ENCODE measurements around the gene DNAH10. TPM values are rescaled to one million over a fixed set of nuclear protein-coding genes. Genes with fewer than 3 reads are reported as not detected.
"Not testable (repeated sequence)": the region's sequence is repeated elsewhere in the genome, so short reads cannot be mapped to it uniquely, and the experiment has no call there.

Gene DNAH10
- total RNA-seq, 1 donor from 2014 or later: 0.08 TPM

DNA sequence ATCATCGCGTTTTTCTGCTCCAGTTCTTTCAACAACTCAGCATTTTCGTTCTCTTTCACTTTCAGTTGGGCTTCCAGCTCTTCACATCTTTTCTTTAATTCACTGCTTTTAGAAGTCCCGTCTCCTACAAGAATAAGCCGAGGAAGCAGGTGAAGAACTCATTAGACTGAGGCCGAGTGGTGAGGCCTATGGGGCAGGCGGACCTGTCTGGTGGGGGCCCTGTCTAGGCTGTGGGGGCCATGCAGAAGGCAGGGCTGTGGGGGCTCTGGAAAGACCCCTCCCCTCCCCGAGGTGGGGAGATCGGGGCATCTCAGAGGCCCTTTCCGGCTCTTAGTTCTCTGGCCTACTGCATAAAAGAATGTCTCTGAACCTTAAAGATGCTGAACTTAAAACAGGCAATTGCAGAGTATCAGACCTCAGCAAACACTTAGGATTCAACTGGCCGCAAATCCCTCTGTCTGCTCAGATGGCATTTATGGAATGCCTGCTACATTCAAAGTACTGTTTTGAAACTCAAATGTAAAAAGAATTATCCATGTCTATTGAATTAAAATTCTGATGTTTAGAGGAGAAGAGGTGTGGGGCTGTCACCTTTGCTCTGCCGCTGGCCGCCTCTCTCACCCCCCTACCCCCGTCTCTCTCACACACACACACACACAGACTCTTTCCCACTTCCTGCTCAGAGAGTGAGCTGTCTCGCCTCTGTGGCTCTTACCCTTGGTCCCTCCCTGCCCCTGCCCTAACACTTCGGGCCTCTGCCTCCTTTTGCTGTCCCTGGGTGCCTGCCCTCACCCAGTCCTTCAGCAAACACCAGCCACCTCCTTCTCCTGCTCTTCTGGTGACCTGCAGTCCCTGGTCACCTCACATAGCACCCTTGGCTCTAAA is 175.8 kb downstream of the DNAH10 start:
- intact Hi-C loops (cut with DNase I): no loop called here
- ATAC-seq (ENCODE audit: poor library complexity) (no peak), DNase-seq (no peak)

DNA sequence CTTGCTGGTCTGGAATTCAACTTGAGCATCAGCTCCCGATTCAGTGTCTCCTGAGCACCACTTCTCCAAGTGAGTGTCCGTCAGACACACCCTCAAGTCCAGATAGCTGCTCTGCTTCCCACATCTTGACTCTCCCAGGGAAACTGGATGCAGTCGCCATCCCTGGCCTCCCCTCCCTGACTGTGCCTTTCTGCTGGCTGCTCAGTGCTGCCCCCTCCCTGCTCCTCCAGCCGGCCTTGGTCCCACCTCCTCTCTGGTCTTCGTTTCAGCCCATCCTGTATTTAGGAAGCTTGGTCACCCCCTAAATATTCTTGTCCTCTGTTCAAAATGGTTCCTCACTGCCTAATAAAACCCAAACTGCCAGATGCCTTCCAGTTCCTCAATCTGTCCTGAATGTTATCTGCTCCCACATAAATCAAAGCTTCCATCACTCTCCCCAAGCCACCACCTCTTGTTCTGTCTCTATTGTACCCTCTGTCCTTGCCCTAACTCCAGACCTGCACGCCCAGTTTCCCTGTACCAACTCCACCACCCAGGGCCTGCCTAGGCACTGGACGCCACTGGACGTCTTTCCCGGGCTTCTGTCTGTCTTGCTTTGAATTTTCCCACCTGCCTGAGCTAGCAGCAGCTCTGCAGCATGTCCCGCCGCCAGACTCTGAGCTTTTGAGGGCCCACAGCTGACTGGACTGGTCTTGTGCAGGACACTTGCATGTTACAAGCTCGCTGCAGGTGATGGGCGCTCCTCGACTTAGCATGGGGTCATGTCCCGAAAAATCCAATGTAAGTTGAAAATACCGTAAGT is 176.8 kb downstream of the DNAH10 start:
- DNase-seq: no peak
- intact Hi-C loops (cut with DNase I): no loop called here
- no peak for ATAC-seq (ENCODE audit: poor library complexity)

DNA sequence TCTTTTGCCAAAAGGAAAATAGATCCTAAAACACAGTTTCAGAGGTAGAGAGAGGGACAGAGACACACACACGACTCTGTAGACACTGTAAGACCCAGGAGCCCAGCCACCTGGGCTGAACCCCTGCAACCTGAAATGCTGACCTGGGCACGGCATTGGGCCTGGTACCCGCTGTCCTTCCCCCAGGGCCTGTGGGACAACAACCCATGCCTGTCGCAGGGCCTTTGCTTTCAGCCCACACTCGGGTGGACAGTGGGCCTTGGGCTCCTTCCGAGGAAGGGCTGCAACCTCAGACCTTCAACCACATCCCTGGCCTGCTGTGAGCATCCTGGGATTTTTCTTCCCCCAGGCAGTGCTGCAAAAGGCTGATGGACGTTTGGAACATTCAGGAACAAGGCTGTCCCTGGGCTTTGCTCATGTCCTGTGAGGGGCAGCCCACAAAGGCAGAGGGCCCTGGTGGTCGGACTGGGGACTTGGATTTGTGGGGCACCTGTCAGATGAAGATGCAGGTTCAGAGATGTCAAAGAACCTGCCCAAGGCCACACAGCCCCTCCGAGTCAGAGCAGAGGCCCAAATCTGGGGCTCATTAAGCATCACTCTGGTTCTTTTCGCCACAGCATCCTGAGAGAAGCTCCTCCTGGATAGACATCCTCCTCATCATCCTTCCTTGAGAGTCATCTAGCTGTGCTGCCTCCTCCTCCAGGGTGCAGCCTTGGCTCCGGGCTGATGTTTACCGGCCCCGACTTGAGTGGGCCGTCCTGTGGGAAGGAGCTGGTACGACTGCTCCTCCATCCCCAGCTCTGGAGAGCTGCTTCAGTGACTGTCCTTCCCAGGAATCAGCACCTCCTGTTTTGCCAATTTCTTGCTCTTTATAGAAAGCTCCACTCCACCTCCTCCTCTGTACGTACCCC is 177.9 kb downstream of the DNAH10 start:
- intact Hi-C loops (cut with DNase I): no loop called here
- no peak for DNase-seq
- ATAC-seq (ENCODE audit: poor library complexity): no peak

DNA sequence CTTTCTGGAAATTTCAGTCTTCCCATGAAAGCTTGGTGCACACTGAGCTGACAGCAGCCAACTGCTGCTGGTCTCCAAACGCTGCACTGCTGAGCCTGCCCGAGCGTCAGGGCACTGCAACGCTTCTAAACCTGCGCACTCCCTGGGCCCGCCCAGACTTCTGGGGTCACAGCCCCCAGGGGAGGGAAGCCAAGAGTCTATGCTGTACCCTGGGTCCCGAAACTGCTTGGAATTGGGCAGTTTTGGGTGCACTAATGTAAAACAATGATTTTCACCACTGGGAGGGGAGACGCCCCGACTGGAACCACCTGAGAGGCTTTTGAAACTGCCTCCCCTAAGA is 178.5 kb downstream of the DNAH10 start:
- DNase-seq: no peak
- intact Hi-C loops (cut with DNase I): no loop called here
- ATAC-seq (ENCODE audit: poor library complexity): no peak

DNA sequence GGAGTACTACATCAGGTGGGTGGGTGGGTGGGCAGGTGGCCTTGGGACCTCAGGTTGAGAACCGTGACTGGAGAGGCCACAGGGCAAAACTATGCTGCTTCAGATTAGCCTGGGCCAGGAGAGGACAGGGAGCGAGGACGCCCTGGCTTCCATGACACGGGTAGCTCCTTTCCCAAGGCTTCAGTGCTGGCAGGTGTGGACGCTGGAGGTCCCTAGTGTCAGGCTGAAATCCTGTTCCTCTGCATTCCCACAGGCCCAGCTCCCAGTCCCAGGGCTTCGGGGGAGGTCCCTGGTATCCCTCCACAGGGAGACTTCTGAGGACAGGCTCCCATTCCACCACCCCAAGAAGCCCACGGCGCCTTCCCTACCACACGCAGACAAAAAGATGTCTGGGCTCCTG is 178.9 kb downstream of the DNAH10 start:
- intact Hi-C loops (cut with DNase I): no loop called here
- ATAC-seq (ENCODE audit: poor library complexity): no peak
- DNase-seq: no peak

DNA sequence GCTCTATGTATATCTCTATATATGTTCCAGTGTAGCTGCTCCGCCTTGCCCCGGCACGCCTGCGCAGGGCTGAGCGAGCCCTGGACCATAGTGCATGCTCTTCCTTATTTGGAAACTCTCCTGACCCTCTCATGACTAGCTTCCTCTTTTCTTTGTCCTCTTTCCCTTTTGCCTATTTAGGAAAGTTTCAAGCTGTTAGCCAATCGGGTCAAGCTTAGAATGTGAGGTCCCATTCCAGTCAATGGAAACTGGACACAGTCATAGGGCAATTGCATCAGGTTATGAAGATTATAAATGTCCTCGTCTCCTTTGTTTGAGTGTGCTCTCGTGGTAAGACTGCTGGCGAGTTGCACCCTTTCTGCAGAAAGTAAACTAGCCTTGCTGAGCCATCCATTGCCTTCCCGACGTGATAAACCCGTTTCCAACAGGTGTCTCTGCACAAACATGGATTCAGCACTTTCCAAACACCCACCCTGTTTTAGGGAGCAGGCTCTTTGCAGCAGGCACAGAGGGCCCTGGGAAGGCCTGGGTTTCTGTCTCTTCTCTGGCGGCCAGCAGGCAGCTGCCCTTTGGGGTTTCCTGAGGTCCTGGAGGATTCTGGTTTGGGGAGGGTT is 179.6 kb downstream of the DNAH10 start:
- no peak for DNase-seq
- no peak for ATAC-seq (ENCODE audit: poor library complexity)
- intact Hi-C loops (cut with DNase I): no loop called here

DNA sequence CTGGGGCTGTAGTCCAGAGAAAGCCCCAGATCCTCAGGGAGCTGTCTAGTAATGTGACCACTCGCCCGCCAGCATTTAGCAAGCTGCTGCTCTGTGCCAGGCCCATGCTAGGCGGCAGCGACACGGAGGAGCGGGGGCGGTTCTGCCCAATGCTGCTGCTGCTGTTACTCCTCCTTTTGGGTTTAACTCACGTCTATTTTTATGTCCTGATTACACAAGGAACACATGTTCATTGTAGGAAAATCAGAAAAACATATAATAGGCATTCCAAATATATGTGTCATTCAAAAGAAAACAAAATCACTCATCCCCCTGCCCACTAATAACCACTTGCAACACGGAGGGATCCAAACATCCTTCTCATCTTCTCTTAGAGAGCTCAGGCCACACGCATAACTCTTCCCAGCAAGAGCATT is 180.1 kb downstream of the DNAH10 start:
- no peak for DNase-seq
- no peak for ATAC-seq (ENCODE audit: poor library complexity)
- intact Hi-C loops (cut with DNase I): no loop called here

DNA sequence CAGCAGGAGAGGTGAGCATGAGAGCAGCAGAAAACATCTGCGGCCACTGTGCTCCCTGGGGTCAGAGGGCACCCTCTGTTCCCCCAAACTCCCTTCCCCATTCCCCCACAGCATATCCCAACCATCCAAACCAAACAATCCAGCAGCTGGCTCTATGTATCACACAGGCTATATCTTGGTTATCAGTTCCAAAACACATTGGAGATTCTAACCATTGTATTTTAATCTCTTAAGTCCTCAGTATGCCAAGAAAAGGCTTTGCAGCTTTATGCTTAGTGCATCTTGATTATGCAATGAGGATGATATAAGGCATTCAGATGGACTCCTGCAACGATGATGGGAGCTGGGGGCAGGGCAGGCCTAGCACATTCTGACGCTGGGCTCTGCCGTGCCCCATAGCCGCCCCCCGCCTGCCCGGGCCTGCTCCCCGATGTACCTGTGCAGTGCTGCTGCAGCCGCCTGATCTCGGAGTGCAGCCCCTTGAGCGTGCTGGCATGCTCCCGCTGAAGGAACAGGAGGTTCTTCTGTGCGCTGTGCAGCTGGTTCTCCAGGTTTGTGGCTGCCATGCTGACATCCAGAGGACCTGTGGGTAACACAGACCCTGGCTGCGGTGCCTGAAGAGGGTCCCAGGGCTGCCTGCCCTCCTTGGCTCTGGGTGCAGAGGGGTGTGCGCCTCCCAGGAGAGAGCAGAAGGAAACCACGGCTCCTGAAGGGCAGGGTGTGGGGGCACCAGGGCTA is 181.0 kb downstream of the DNAH10 start:
- no peak for DNase-seq
- ATAC-seq (ENCODE audit: poor library complexity): no peak
- intact Hi-C loops (cut with DNase I): no loop called here

DNA sequence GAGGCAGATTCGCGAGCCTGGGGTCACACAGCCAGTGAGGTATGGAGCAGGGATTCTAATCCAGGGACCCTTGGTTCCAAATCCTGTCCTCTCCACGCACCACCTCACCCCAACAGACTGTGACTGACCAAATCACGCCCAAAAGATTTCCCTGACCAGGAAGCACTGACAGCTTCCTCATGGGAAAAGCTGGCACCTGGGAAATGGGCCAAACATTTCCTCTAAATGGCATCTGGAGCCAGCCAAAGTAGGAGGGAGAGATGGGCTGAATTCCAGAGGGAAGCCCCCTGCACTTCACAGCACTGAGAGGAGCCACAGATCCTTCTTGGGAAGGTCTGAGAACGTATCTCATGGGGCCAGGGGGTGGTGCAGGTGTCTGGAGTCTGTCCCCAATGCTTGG is 181.7 kb downstream of the DNAH10 start:
- DNase-seq (no peak), ATAC-seq (ENCODE audit: poor library complexity) (no peak)
- intact Hi-C loops (cut with DNase I): no loop called here

DNA sequence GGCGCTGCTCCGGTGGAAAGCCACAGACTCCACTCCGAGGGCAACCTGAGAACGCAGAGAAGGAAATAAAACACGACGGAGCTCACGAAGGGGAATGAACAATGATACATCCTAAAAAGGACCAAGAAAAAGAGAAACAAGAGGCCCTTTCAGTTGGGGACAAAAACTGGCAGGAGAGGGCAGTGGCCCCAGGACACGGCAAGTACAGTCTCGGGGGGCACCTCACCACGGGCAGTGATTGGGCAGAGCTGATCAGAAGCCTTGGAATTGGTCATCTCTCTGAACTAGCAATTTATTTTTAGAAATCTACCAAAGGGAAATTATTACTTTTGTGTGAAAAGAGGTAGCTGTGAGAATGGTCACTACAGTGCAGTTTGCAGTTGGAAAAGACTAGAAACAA is 182.6 kb downstream of the DNAH10 start:
- ATAC-seq (ENCODE audit: poor library complexity): no peak
- intact Hi-C loops (cut with DNase I): no loop called here
- no peak for DNase-seq

DNA sequence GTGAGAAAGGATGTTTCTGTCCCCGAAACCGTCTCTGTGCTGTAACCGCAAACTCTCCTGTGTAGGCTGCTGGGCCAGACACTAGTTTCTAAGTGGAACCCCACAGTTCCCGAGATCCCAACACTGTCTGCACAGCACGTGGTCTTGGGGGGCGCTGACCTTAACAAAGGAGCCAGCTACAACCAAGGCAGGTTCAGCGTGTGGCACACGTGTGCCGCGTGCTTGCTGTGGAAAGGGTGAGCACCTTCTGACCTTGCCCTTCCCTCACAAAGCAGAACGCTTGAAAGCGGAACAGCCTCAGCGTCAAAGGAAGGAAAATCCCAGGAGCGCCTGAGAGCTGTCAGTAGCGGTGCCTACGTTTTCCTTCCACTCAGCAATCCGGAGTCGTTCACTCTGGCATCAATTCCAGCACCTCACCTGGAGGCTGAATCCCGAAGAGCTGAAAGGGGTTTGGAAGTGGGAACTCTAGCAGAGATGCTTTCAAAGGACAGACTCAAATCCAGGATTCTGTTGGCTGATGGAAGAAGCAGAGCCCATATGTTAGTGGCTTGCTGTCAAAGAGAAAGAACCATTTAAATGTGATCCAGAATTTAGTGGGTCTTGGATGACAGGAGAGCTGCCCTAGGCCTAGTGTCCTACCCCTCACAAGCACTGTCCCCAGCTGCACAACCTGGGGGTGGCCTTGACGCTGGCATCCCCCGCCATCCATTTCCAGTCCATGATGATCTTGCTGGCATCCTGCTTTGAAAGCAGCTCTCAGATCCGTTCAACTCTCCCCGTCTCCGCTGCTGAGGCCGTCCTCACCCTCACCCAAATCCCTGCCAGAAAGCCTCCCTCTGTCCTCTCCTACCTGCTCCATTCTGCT is 183.4 kb downstream of the DNAH10 start:
- ATAC-seq (ENCODE audit: poor library complexity) (peak; percentile 3), DNase-seq (no peak)
- intact Hi-C loops (cut with DNase I): no loop called here

DNA sequence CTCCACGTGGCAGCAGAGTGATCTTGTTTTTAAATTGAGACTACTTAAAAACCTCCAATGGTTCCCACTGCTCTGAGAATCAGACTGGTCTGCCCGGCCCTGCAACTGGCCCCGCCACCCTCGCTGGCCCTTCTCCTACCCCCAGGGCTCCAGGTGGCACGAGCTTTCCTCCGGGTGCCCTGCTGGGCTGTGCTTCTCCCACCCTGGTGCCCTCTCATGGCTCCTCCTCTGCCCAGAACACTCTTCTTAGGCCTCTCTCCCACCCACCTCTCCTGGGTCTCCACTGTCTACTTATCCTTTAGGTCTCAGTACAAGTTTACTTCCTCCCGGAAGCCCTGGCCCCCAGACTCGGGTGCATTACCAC is 184.0 kb downstream of the DNAH10 start:
- ATAC-seq (ENCODE audit: poor library complexity): peak; percentile 27
- DNase-seq: no peak
- intact Hi-C loops (cut with DNase I): no loop called here

DNA sequence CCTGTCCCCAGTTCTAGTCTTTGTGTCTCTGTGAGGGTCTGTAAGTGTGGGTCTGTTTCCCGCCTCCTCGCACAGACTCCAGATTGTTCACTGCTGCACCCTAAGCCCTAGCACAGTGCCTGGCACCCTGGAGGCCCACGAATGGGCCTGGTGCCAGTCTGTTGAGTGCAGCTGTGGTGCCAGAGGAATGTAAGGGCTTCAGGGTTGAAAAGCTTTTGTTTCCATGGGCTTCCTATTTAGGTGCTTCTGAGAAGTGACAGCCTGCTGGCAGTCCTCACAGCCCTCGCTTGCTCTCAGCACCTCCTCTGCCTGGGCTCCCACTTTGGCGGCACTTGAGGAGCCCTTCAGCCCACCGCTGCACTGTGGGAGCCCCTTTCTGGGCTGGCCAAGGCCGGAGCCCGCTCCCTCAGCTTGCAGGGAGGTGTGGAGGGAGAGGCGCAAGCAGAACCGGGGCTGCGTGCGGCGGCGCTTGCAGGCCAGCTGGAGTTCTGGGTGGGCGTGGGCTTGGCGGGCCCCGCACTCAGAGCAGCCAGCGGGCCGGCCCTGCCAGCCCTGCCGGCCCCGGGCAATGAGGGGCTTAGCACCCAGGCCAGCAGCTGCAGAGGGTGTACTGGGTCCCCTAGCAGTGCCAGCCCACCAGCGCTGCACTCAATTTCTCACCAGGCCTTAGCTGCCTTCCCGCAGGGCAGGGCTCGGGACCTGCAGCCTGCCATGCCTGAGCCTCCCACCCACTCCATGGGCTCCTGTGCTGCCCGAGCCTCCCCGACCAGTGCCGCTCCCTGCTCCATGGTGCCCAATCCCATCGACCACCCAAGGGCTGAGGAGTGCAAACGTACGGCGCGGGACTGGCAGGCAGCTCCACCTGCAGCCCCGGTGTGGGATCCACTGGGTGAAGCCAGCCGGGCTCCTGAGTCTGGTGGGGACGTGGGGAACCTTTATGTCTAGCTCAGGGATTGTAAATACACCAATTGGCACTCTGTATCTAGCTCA is 184.7 kb downstream of the DNAH10 start:
- DNase-seq; intact Hi-C loops (cut with DNase I): not testable (repeated sequence)
- ATAC-seq (ENCODE audit: poor library complexity): peak; percentile 82

DNA sequence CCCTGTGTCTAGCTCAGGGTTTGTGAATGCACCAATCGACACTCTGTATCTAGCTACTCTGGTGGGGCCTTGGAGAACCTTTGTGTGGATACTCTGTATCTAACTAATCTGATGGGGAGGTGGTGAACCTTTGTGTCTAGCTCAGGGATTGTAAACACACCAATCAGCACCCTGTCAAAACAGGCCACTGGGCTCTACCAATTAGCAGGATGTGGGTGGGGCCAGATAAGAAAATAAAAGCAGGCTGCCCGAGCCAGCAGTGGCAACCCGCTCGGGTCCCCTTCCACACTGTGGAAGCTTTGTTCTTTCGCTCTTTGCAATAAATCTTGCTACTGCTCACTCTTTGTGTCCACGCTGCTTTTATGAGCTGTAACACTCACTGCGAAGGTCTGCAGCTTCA is 185.4 kb downstream of the DNAH10 start:
- ATAC-seq (ENCODE audit: poor library complexity); intact Hi-C loops (cut with DNase I); DNase-seq: not testable (repeated sequence)

DNA sequence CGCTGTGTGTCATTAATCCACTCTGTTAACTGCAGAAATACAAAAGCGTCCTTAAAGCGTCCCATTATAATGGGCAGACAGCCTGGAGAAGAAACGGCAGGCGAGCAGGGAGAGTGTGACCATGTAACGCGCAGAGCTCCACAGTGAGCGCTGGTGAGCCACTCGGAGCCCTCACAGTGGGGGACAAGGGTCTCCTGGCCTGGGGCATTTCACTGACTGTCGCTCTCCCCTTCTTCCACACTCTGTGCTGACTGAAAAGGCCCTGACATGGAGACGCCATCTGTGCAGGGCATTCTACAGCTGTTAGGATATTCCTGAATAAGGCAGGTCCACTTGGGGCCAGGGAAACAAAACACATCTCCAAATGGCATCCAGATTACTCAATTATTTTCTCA is 186.3 kb downstream of the DNAH10 start:
- ATAC-seq (ENCODE audit: poor library complexity) (no peak), DNase-seq (no peak)
- intact Hi-C loops (cut with DNase I): no loop called here
